Esophagus muscularis mucosa (tissue), 4 donors: Measurements from ENCODE around the gene ZNF846.

Source experiments
- EP300 ChIP-seq: sonication (generic); formaldehyde crosslinking; IDR thresholded peaks from one replicate; pipeline ENCODE4 v1.6.1; 2017; ENCODE audit warnings: antibody characterized with exemption
- POLR2A ChIP-seq: fragments of 450-650 bp; IDR thresholded peaks from one replicate; pipeline ENCODE4 v1.6.1; 2017; ENCODE audit warnings: antibody characterized with exemption, moderate library complexity, mild to moderate bottlenecking, low read depth
- POLR2AphosphoS5 ChIP-seq, 2 donors: sonication (generic); formaldehyde crosslinking; IDR thresholded peaks; one replicate each; pipeline ENCODE4 v1.6.1; 2017; ENCODE audit warnings: antibody characterized with exemption in 2 of 2
- TF ChIP-seq, protein P1 (sequence below), 3 experiments: fragments of 200-600 bp in 2 of 3; fragments of 450-650 bp in 1 of 3; sonication (generic) in 2 of 3; IDR thresholded peaks; one replicate each; pipeline ENCODE4 v1.5.1; 2017 to 2019; ENCODE audit warnings: antibody characterized with exemption in 3 of 3, mild to moderate bottlenecking in 2 of 3, moderate library complexity in 1 of 3

DNA sequence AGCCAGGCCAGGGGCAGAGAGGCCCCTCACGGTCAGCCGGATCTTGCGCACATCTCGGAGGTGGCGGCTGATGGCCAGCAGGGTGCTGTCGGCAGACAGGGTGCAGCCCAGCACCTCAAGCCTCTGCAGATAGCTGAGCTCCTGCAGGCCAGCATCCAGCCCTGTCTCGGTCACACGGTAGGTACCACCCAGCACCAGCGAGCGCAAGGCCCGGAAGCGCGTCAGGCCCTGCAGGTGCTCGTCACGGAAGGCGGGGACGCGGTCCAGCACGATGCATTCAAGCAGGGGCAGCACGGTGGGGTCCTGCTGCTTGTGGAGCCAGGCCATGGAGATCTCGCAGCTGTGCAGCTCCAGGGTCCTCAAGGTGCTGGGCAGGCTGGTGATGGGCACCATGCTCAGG is 42.6 kb upstream of the ZNF846 start:
- TF ChIP-seq POLR2A (no peak), POLR2AphosphoS5 (IDR thresholded peaks at IDR 0.05) (no peak), EP300 (no peak)
- TF ChIP-seq, protein P1, sequence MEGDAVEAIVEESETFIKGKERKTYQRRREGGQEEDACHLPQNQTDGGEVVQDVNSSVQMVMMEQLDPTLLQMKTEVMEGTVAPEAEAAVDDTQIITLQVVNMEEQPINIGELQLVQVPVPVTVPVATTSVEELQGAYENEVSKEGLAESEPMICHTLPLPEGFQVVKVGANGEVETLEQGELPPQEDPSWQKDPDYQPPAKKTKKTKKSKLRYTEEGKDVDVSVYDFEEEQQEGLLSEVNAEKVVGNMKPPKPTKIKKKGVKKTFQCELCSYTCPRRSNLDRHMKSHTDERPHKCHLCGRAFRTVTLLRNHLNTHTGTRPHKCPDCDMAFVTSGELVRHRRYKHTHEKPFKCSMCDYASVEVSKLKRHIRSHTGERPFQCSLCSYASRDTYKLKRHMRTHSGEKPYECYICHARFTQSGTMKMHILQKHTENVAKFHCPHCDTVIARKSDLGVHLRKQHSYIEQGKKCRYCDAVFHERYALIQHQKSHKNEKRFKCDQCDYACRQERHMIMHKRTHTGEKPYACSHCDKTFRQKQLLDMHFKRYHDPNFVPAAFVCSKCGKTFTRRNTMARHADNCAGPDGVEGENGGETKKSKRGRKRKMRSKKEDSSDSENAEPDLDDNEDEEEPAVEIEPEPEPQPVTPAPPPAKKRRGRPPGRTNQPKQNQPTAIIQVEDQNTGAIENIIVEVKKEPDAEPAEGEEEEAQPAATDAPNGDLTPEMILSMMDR (IDR thresholded peaks at IDR 0.05), result no peak
